Lung (tissue), 12 donors: ENCODE measurements around the gene ZNF586. TPM values are rescaled to one million over a fixed set of nuclear protein-coding genes. Genes with fewer than 3 reads are reported as not detected.
"Not testable (repeated sequence)": the region's sequence is repeated elsewhere in the genome, so short reads cannot be mapped to it uniquely, and the experiment has no call there.

Source experiments
- ATAC-seq: fragments of 200-7000 bp; cut with Tn5 transposase; one replicate; pipeline ENCODE4 v1.9.1; 2020; ENCODE audit warnings: moderate number of reproducible peaks; ENCODE audit not compliant: insufficient read depth, low FRiP score
- DNase-seq, 3 donors: peaks; one replicate each; pipeline ENCODE4 v3.0.0-alpha.2; 2013 to 2017
- H3K27ac ChIP-seq, 2 donors: one replicate each; pipeline ENCODE4 v1.5.1; 2013; ENCODE audit warnings: mild to moderate bottlenecking in 2 of 2, moderate library complexity in 2 of 2, control low read depth in 1 of 2, inconsistent platforms in 1 of 2, low read depth in 1 of 2, low read length in 1 of 2
- H3K27me3 ChIP-seq, 3 donors: one replicate each; pipeline ENCODE4 v1.5.1; 2013; ENCODE audit warnings: low read length in 2 of 3; ENCODE audit not compliant: control insufficient read depth in 3 of 3, insufficient read depth in 3 of 3
- H3K36me3 ChIP-seq, 4 donors: one replicate each; pipeline ENCODE4 v1.5.1; 2013; ENCODE audit warnings: low read length in 4 of 4, mild to moderate bottlenecking in 1 of 4, moderate library complexity in 1 of 4; ENCODE audit not compliant: control insufficient read depth in 4 of 4, insufficient read depth in 4 of 4
- H3K4me1 ChIP-seq, 5 donors: one replicate each; pipeline ENCODE4 v1.5.1; 2013; ENCODE audit warnings: low read length in 5 of 5, mild to moderate bottlenecking in 2 of 5, moderate library complexity in 1 of 5; ENCODE audit not compliant: control insufficient read depth in 5 of 5, insufficient read depth in 5 of 5
- H3K4me3 ChIP-seq: one replicate; pipeline ENCODE4 v1.5.1; 2013; ENCODE audit warnings: mild to moderate bottlenecking, control low read depth, moderate library complexity
- H3K9ac ChIP-seq, 2 donors: one replicate each; pipeline ENCODE4 v1.5.1; 2013; ENCODE audit warnings: low read length in 2 of 2, control low read depth in 1 of 2; ENCODE audit not compliant: insufficient read depth in 1 of 2
- H3K9me3 ChIP-seq, 4 donors: one replicate each; pipeline ENCODE4 v1.5.1; 2013; ENCODE audit warnings: low read length in 3 of 4, mild to moderate bottlenecking in 1 of 4, moderate library complexity in 1 of 4; ENCODE audit not compliant: control insufficient read depth in 4 of 4, insufficient read depth in 3 of 4
- WGBS, 2 donors: extraction: QIAGEN DNeasy Blood & Tissue Kit; methylation state at CpG; one replicate each; pipeline ENCODE4 v1.1.7; 2013; 5-methylcytosine and 5-hydroxymethylcytosine counted together
- polyA plus RNA-seq, 2 donors: library from polyadenylated mRNA; stranded (reverse); fragments of 200-250 nt; gene quantifications; one replicate each; pipeline ENCODE4 v1.2.1, GENCODE V29; 2013
- total RNA-seq, 2 donors: library from RNA; depleted of rRNA in 1 of 2; stranded (reverse); fragments of >200 nt in 1 of 2; gene quantifications; one replicate each; pipeline ENCODE4 v1.2.1, GENCODE V29; 2014 to 2021
- TF ChIP-seq, protein P1 (sequence below): IDR thresholded peaks from 2 replicates; pipeline ENCODE4 v1.5.1; 2012; ENCODE audit warnings: mild to moderate bottlenecking; ENCODE audit errors: control extremely low read depth, extremely low read depth
- donor health status: control.
- donor health status: control.
- donor health status: Bipolar disorder and iron deficiency.
- donor health status: healthy.
- donor health status: DM: yes; HTN: yes; CAD: no.

The ZNF586 gene
- total and polyA plus RNA-seq, 4 donors = 4.8 to 48.1 (median 11.1) TPM

- no peak for ATAC-seq
Measured at GRCh38 chr19:57820599-57820998, 51.1 kb downstream of the ZNF586 start.

GRCh38 chr19:57821095-57821494, 51.6 kb downstream of the ZNF586 start:
- not testable (repeated sequence) for H3K9me3 ChIP-seq, H3K4me3 ChIP-seq, H3K27me3 ChIP-seq, DNase-seq, H3K27ac ChIP-seq, H3K9ac ChIP-seq, H3K36me3 ChIP-seq, ATAC-seq, H3K4me1 ChIP-seq
- 55 to 67% methylated on average over 2 to 3 of the region's 3 CpGs for WGBS, 2 donors

More at GRCh38 chr19:57820599-57820998, 51.1 kb downstream of the ZNF586 start:
- Histone ChIP-seq H3K9me3 (peaks cover 0 to 6% (median 0%) of the 10 kb centered on the region in 4 donors), H3K4me1 (peaks cover 2 to 8% (median 3%) of the 10 kb centered on the region in 5 donors), H3K9ac (peak overlapping the region in 1 of 2 donors; percentile 89), H3K27ac (no peak overlapping the region), H3K4me3 (peak overlapping the region; percentile 86), H3K27me3 (no peaks in the 10 kb centered on the region), H3K36me3 (peaks cover 0 to 7% (median 4%) of the 10 kb centered on the region in 4 donors)
- 78 to 92% methylated on average over 6 of the region's 6 CpGs for WGBS, 2 donors
- TF ChIP-seq, protein P1, sequence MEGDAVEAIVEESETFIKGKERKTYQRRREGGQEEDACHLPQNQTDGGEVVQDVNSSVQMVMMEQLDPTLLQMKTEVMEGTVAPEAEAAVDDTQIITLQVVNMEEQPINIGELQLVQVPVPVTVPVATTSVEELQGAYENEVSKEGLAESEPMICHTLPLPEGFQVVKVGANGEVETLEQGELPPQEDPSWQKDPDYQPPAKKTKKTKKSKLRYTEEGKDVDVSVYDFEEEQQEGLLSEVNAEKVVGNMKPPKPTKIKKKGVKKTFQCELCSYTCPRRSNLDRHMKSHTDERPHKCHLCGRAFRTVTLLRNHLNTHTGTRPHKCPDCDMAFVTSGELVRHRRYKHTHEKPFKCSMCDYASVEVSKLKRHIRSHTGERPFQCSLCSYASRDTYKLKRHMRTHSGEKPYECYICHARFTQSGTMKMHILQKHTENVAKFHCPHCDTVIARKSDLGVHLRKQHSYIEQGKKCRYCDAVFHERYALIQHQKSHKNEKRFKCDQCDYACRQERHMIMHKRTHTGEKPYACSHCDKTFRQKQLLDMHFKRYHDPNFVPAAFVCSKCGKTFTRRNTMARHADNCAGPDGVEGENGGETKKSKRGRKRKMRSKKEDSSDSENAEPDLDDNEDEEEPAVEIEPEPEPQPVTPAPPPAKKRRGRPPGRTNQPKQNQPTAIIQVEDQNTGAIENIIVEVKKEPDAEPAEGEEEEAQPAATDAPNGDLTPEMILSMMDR = no peak
- no peak for DNase-seq

- H3K9ac ChIP-seq, H3K27me3 ChIP-seq, DNase-seq, H3K4me1 ChIP-seq, ATAC-seq, H3K27ac ChIP-seq, H3K36me3 ChIP-seq, H3K4me3 ChIP-seq: not testable (repeated sequence)
- H3K9me3 ChIP-seq = peaks cover 0 to 11% (median 0%) of the 10 kb centered on the region in 4 donors
- WGBS, 2 donors = 89 to 97% methylated on average over 3 of the region's 3 CpGs
Measured at GRCh38 chr19:57821501-57821900, 52.0 kb downstream of the ZNF586 start.

- not testable (repeated sequence) for DNase-seq, H3K4me3 ChIP-seq, H3K9ac ChIP-seq, H3K36me3 ChIP-seq, ATAC-seq, H3K27me3 ChIP-seq, H3K27ac ChIP-seq, H3K4me1 ChIP-seq
- 63 to 76% methylated on average over 2 of the region's 2 CpGs for WGBS, 2 donors
- H3K9me3 ChIP-seq = peaks cover 0 to 15% (median 0%) of the 10 kb centered on the region in 4 donors
Measured at GRCh38 chr19:57823155-57823554, 53.7 kb downstream of the ZNF586 start.

GRCh38 chr19:57823608-57824007, 54.1 kb downstream of the ZNF586 start:
- H3K9me3 ChIP-seq = peaks cover 0 to 15% (median 0%) of the 10 kb centered on the region in 4 donors
- not testable (repeated sequence) for ATAC-seq, H3K4me3 ChIP-seq, H3K27me3 ChIP-seq, H3K9ac ChIP-seq, DNase-seq, H3K4me1 ChIP-seq, H3K36me3 ChIP-seq
- H3K27ac ChIP-seq = peak overlapping the region in 1 of 2 donors; percentile 14
- WGBS, 2 donors = 71 to 91% methylated on average over 4 of the region's 4 CpGs
